HEK293T (cell line): ENCODE measurements around the gene CHST2.
A peak's percentile ranks its signal among the peaks of the same experiment; 100 is the strongest.

Experiments used
- CTCF ChIA-PET: fragments of 350-600 bp; formaldehyde crosslinking; extraction: SDS; loops from one replicate; lab custom pipeline; 2021; ENCODE audit warnings: antibody characterized with exemption, inconsistent platforms; lab: Yijun Ruan, JAX
- POLR2A ChIA-PET: fragments of 350-600 bp; formaldehyde crosslinking; extraction: SDS; loops from one replicate; lab custom pipeline; 2020; ENCODE audit warnings: antibody characterized with exemption, inconsistent platforms; lab: Yijun Ruan, JAX
- DNase-seq: peaks from one replicate; pipeline ENCODE4 v3.0.0; 2012; ENCODE audit warnings: mixed read lengths; ENCODE audit errors: extremely low spot score
- ARNT ChIP-seq: fragments of 450-650 bp; IDR thresholded peaks from 2 replicates; pipeline ENCODE4 v1.6.1; 2017; ENCODE audit warnings: mild to moderate bottlenecking
- BHLHE40 ChIP-seq: fragments of 450-650 bp; IDR thresholded peaks from 2 replicates; pipeline ENCODE4 v1.6.1; 2016; ENCODE audit warnings: mild to moderate bottlenecking, moderate library complexity, borderline replicate concordance
- CTBP1 ChIP-seq: fragments of 450-650 bp; IDR thresholded peaks from 2 replicates; pipeline ENCODE4 v1.6.1; 2016; ENCODE audit warnings: borderline replicate concordance
- ELF4 ChIP-seq: fragments of 450-650 bp; IDR thresholded peaks from 2 replicates; pipeline ENCODE4 v1.6.1; 2017; ENCODE audit warnings: antibody characterized with exemption
- FOXA1 ChIP-seq: fragments of 450-650 bp; IDR thresholded peaks from 2 replicates; pipeline ENCODE4 v1.6.1; 2016; ENCODE audit warnings: mild to moderate bottlenecking
- FOXK2 ChIP-seq: fragments of 450-650 bp; IDR thresholded peaks from 2 replicates; pipeline ENCODE4 v1.6.1; 2016; ENCODE audit warnings: mild to moderate bottlenecking
- FOXM1 ChIP-seq: fragments of 450-650 bp; IDR thresholded peaks from 2 replicates; pipeline ENCODE4 v1.6.1; 2017; ENCODE audit warnings: mild to moderate bottlenecking, borderline replicate concordance
- HDGF ChIP-seq: fragments of 450-650 bp; IDR thresholded peaks from 2 replicates; pipeline ENCODE4 v1.6.1; 2017; ENCODE audit warnings: antibody characterized with exemption, borderline replicate concordance
- L3MBTL2 ChIP-seq: fragments of 450-650 bp; conservative IDR thresholded peaks from 2 replicates; pipeline ENCODE4 v1.6.1; 2016; ENCODE audit warnings: mild to moderate bottlenecking
- LEF1 ChIP-seq: fragments of 450-650 bp; IDR thresholded peaks from 2 replicates; pipeline ENCODE4 v1.6.1; 2017; ENCODE audit warnings: mild to moderate bottlenecking, borderline replicate concordance
- NFRKB ChIP-seq: fragments of 450-650 bp; IDR thresholded peaks from 2 replicates; pipeline ENCODE4 v1.6.1; 2016; ENCODE audit warnings: mild to moderate bottlenecking, moderate library complexity
- SP1 ChIP-seq: fragments of 450-650 bp; IDR thresholded peaks from 2 replicates; pipeline ENCODE4 v1.6.1; 2017
- SUZ12 ChIP-seq: fragments of 450-650 bp; IDR thresholded peaks from 2 replicates; pipeline ENCODE4 v1.6.1; 2016; ENCODE audit warnings: mild to moderate bottlenecking
- TARDBP ChIP-seq: fragments of 450-650 bp; IDR thresholded peaks from 2 replicates; pipeline ENCODE4 v1.6.1; 2016
- ZNF384 ChIP-seq: fragments of 450-650 bp; IDR thresholded peaks from 2 replicates; pipeline ENCODE4 v1.6.1; 2016
- TF ChIP-seq, protein P1 (sequence below): fragments of 450-650 bp; IDR thresholded peaks from 2 replicates; pipeline ENCODE4 v1.6.1; 2016

CHST2 gene

DNA sequence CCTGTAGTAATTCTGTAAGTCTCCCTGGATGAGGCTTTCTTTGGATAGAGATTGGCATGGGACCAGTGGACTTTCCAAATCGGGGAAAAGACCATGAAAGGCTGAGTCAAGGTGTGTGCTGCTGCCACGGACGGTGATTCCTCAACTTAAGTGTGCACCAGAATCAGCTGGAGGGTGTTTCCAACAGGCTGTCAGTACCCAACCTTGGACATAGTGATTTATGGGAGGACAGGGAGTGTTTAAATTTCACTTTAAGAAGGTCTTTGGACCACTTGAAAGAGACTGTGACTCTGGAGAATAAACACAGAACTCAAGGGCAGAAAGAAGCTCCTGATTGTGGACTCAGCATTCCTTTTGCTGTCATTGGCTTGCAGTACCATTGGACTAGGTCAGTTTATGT is 20.4 kb upstream of the CHST2 start:
- CTCF ChIA-PET = no interaction called here
- no peak for TF ChIP-seq HDGF
- TF ChIP-seq, protein P1, sequence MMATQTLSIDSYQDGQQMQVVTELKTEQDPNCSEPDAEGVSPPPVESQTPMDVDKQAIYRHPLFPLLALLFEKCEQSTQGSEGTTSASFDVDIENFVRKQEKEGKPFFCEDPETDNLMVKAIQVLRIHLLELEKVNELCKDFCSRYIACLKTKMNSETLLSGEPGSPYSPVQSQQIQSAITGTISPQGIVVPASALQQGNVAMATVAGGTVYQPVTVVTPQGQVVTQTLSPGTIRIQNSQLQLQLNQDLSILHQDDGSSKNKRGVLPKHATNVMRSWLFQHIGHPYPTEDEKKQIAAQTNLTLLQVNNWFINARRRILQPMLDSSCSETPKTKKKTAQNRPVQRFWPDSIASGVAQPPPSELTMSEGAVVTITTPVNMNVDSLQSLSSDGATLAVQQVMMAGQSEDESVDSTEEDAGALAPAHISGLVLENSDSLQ = peak; percentile 62
- POLR2A ChIA-PET = no interaction called here
- no peak for DNase-seq

GRCh38 chr3:143099690-143100089 is 19.9 kb upstream of the CHST2 start:
- POLR2A ChIA-PET = no interaction called here
- DNase-seq = no peak
- no peak for TF ChIP-seq FOXK2
- CTCF ChIA-PET = no interaction called here

DNA sequence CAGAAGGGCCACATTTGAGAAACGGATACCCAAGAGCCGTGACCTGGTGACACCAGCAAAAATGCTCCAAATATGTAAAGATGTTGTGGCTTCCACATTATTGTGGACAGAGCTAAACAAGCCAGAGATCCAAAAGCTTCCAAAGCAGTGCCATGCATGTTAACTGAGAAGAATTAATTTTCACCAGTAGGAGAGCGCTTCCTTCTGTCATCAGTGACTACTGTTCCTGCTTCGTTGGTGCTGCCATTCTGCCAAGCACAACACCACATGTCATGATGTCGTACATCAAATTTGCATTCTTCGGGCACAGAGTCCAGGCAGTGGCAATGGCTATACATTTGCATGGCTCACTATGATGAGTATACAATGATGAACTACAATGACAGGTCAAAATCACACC is 19.1 kb upstream of the CHST2 start:
- POLR2A ChIA-PET = no interaction called here
- TF ChIP-seq BHLHE40 (no peak), ZNF384 (no peak), FOXK2 (no peak), LEF1 (no peak), FOXM1 (no peak), SUZ12 (no peak), CTBP1 (no peak), TARDBP (no peak), L3MBTL2 (no peak), NFRKB (no peak)
- TF ChIP-seq, protein P1 = no peak
- no peak for DNase-seq
- CTCF ChIA-PET = no interaction called here

GRCh38 chr3:143101792-143102381 is 17.7 kb upstream of the CHST2 start:
- no peak for TF ChIP-seq SP1
- TF ChIP-seq FOXM1 = no peak
- no peak for TF ChIP-seq BHLHE40
- TF ChIP-seq NFRKB = no peak
- TF ChIP-seq TARDBP = no peak
- TF ChIP-seq ARNT = no peak
- TF ChIP-seq, protein P1 = no peak
- TF ChIP-seq LEF1 = no peak
- no peak for TF ChIP-seq ELF4
- no peak for TF ChIP-seq SUZ12
- TF ChIP-seq ZNF384 = no peak
- no peak for TF ChIP-seq FOXK2
- TF ChIP-seq HDGF = no peak
- TF ChIP-seq L3MBTL2 = no peak
- TF ChIP-seq CTBP1 = no peak
- TF ChIP-seq FOXA1 = no peak
- CTCF ChIA-PET = no interaction called here
- POLR2A ChIA-PET = no interaction called here

DNA sequence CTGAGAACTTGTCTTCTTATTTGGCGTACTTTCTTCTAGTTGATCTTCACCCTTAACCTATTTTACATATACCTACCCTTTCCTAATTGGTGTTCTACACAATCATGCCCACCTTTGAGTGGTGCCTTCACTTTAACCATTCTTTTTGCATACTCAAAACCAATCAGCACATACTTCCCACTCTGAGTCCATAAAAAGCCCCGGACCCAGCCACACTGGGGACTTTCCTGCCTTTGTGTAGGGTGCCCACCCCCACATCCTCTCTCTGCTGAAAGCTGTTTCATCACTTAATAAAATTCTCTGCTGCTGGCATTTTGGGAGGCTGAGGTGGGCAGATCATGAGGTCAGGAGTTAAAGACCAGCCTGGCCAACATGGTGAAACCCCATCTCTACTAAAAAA is 15.9 kb upstream of the CHST2 start:
- ChIA-PET CTCF (no interaction called here), POLR2A (no interaction called here)
- no peak for TF ChIP-seq ZNF384
- TF ChIP-seq ARNT = no peak
- no peak for TF ChIP-seq LEF1
- TF ChIP-seq SP1 = no peak
- TF ChIP-seq NFRKB = no peak
- no peak for TF ChIP-seq FOXA1
- TF ChIP-seq BHLHE40 = no peak
- TF ChIP-seq FOXM1 = no peak
- TF ChIP-seq, protein P1 = no peak
- no peak for TF ChIP-seq CTBP1
- TF ChIP-seq ELF4 = no peak
- no peak for TF ChIP-seq L3MBTL2
- TF ChIP-seq HDGF = no peak
- no peak for TF ChIP-seq FOXK2
- TF ChIP-seq SUZ12 = no peak
- TF ChIP-seq TARDBP = no peak
- DNase-seq = no peak

More at GRCh38 chr3:143101792-143102381, 17.7 kb upstream of the CHST2 start:
- DNase-seq = no peak

DNA sequence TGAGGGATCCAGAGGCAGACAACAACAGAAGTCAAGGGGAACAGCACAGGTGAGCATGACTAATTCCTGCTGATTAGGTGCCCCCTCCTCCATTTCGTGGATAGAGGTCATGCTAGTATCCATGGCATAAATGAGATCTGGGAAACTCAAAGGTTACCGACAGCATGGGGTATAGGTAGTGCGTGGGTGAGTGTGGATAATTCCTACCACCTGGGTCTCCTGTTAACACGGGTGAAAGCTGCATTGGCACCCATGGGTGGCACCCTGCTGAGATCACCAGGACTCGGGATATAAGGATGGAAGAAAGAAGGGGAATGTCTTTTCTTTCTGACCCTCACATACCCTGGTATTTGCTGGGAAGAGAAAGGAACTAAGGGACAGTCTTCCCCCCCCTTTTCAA is 14.4 kb upstream of the CHST2 start:
- no peak for TF ChIP-seq ELF4
- no peak for TF ChIP-seq FOXK2
- no peak for TF ChIP-seq NFRKB
- TF ChIP-seq ZNF384 = no peak
- TF ChIP-seq FOXA1 = no peak
- TF ChIP-seq, protein P1 = no peak
- no peak for TF ChIP-seq L3MBTL2
- TF ChIP-seq ARNT = no peak
- TF ChIP-seq LEF1 = no peak
- TF ChIP-seq CTBP1 = no peak
- TF ChIP-seq SUZ12 = no peak
- TF ChIP-seq SP1 = no peak
- TF ChIP-seq TARDBP = no peak
- no peak for TF ChIP-seq HDGF
- no peak for TF ChIP-seq BHLHE40
- no peak for DNase-seq
- POLR2A ChIA-PET = no interaction called here
- CTCF ChIA-PET = no interaction called here
